IMR-90 (cell line): ENCODE results near the gene CORO1C. TPM values are rescaled to one million over a fixed set of nuclear protein-coding genes. Genes with fewer than 3 reads are reported as not detected.
A peak's percentile ranks its signal among the peaks of the same experiment; 100 is the strongest.

Source experiments
- ATAC-seq: fragments of 200-7000 bp; cut with Tn5 transposase; 2 replicates; pipeline ENCODE4 v1.9.1; 2020; ENCODE audit warnings: low read depth, mild to moderate bottlenecking, moderate library complexity
- BruUV-seq: library from RNA; stranded (reverse); fragments of 400-500 nt; replicated peaks from 2 replicates; lab custom pipeline; 2021; lab: Mats Ljungman, UMichigan
- CTCF ChIA-PET: fragments of 300-600 bp; formaldehyde crosslinking; extraction: SDS; loops from one replicate; lab custom pipeline; 2021; ENCODE audit warnings: antibody characterized with exemption; lab: Yijun Ruan, JAX
- POLR2A ChIA-PET: fragments of 300-600 bp; sonication (Branson Sonifier 250); formaldehyde crosslinking; loops from one replicate; lab custom pipeline; 2022; ENCODE audit warnings: antibody characterized with exemption; ENCODE audit not compliant: unreplicated experiment; lab: Charles Lee
- DNase-seq: peaks from one replicate; pipeline ENCODE4 v3.0.0; 2013
- H2AFZ ChIP-seq: replicated peaks from 2 replicates; pipeline ENCODE3; 2013; ENCODE audit warnings: low read length, mild to moderate bottlenecking; ENCODE audit not compliant: poor library complexity
- H2AK5ac ChIP-seq: 2 replicates; pipeline ENCODE4 v1.6.1; 2013; ENCODE audit warnings: low read depth, low read length, inconsistent platforms
- H2AK9ac ChIP-seq: replicated peaks from 2 replicates; pipeline ENCODE3; 2013; ENCODE audit warnings: mild to moderate bottlenecking, low read depth, low read length, moderate library complexity; ENCODE audit not compliant: poor library complexity
- H2BK120ac ChIP-seq: 2 replicates; pipeline ENCODE4 v1.6.1; 2013; ENCODE audit warnings: low read depth, low read length, inconsistent platforms
- H2BK15ac ChIP-seq: 3 replicates; pipeline ENCODE4 v1.6.1; 2013; ENCODE audit warnings: low read depth, low read length, inconsistent platforms
- H2BK20ac ChIP-seq: 2 replicates; pipeline ENCODE4 v1.6.1; 2013; ENCODE audit warnings: low read depth, mild to moderate bottlenecking, inconsistent platforms, low read length, moderate library complexity
- H2BK5ac ChIP-seq: 2 replicates; pipeline ENCODE4 v1.6.1; 2013; ENCODE audit warnings: mild to moderate bottlenecking, low read depth, low read length, inconsistent platforms; ENCODE audit not compliant: poor library complexity, severe bottlenecking
- H3K14ac ChIP-seq: replicated peaks from 2 replicates; pipeline ENCODE4 v1.6.1; 2013; ENCODE audit warnings: low read depth, low read length, inconsistent platforms
- H3K18ac ChIP-seq: 2 replicates; pipeline ENCODE4 v1.6.1; 2013; ENCODE audit warnings: low read depth, low read length, control low read depth
- H3K23ac ChIP-seq: 2 replicates; pipeline ENCODE4 v1.6.1; 2013; ENCODE audit warnings: low read depth, low read length, inconsistent platforms
- H3K27ac ChIP-seq: 2 replicates; pipeline ENCODE4 v1.5.1; 2013; ENCODE audit warnings: mild to moderate bottlenecking, control low read depth, low read length; ENCODE audit not compliant: insufficient read depth
- H3K27me3 ChIP-seq: 2 replicates; pipeline ENCODE4 v1.6.1; 2013; ENCODE audit warnings: low read length; ENCODE audit not compliant: control insufficient read depth, insufficient read depth
- H3K36me3 ChIP-seq: 2 replicates; pipeline ENCODE4 v1.6.1; 2013; ENCODE audit warnings: low read length, mixed read lengths; ENCODE audit not compliant: control insufficient read depth, insufficient read depth
- H3K4ac ChIP-seq: 2 replicates; pipeline ENCODE4 v1.6.1; 2013; ENCODE audit warnings: low read depth, low read length, inconsistent platforms
- H3K4me1 ChIP-seq: 2 replicates; pipeline ENCODE4 v1.6.1; 2013; ENCODE audit warnings: low read length, mixed read lengths; ENCODE audit not compliant: control insufficient read depth, insufficient read depth
- H3K4me2 ChIP-seq: 2 replicates; pipeline ENCODE4 v1.6.1; 2013; ENCODE audit warnings: low read depth, mild to moderate bottlenecking, control low read depth, low read length, moderate library complexity
- H3K4me3 ChIP-seq: 2 replicates; pipeline ENCODE4 v1.5.1; 2013; ENCODE audit warnings: low read depth, mild to moderate bottlenecking, control low read depth, low read length, moderate library complexity; ENCODE audit not compliant: insufficient read depth
- H3K56ac ChIP-seq: 2 replicates; pipeline ENCODE4 v1.6.1; 2013; ENCODE audit warnings: low read length, inconsistent platforms; ENCODE audit not compliant: insufficient read depth; ENCODE audit errors: extremely low read depth
- H3K79me1 ChIP-seq, 2 experiments: 2 replicates each; pipeline ENCODE4 v1.6.1; 2013; ENCODE audit warnings: low read length in 2 of 2, inconsistent platforms in 1 of 2, low read depth in 1 of 2
- H3K9ac ChIP-seq: 2 replicates; pipeline ENCODE4 v1.6.1; 2013; ENCODE audit warnings: low read depth, low read length, control low read depth
- H3K9me1 ChIP-seq: 2 replicates; pipeline ENCODE4 v1.6.1; 2013; ENCODE audit warnings: low read length, inconsistent platforms; ENCODE audit not compliant: insufficient read depth
- H3K9me3 ChIP-seq: 2 replicates; pipeline ENCODE4 v1.6.1; 2013; ENCODE audit warnings: low read length; ENCODE audit not compliant: control insufficient read depth, insufficient read depth
- H4K20me1 ChIP-seq: 2 replicates; pipeline ENCODE4 v1.6.1; 2013; ENCODE audit warnings: low read length, inconsistent platforms; ENCODE audit not compliant: insufficient read depth
- H4K5ac ChIP-seq: 2 replicates; pipeline ENCODE4 v1.6.1; 2013; ENCODE audit warnings: mild to moderate bottlenecking, low read depth, low read length, control low read depth
- H4K8ac ChIP-seq, 2 experiments: 2 replicates each; pipeline ENCODE4 v1.6.1; 2013; ENCODE audit warnings: low read depth in 2 of 2, low read length in 2 of 2, control low read depth in 1 of 2, inconsistent platforms in 1 of 2
- H4K91ac ChIP-seq: 2 replicates; pipeline ENCODE4 v1.6.1; 2013; ENCODE audit warnings: low read depth, low read length, inconsistent platforms; ENCODE audit not compliant: insufficient read depth
- MAZ ChIP-seq: IDR thresholded peaks from 2 replicates; pipeline ENCODE4 v1.6.1; 2012; ENCODE audit warnings: low read depth, mild to moderate bottlenecking, low read length, improper control_type of control experiment, moderate library complexity, borderline replicate concordance
- MXI1 ChIP-seq: IDR thresholded peaks from 2 replicates; pipeline ENCODE4 v1.6.1; 2012; ENCODE audit warnings: low read depth, mild to moderate bottlenecking, low read length, moderate library complexity, borderline replicate concordance
- NFE2L2 ChIP-seq: fragments of 150-350 bp; IDR thresholded peaks from 2 replicates; pipeline ENCODE4 v1.6.1; 2016; ENCODE audit warnings: low read depth, mild to moderate bottlenecking, low read length
- POLR2A ChIP-seq: IDR thresholded peaks from 2 replicates; pipeline ENCODE4 v1.6.1; 2012; ENCODE audit warnings: mild to moderate bottlenecking, low read depth, low read length
- SMC3 ChIP-seq: fragments of 150-350 bp; IDR thresholded peaks from 2 replicates; pipeline ENCODE4 v1.6.1; 2016; ENCODE audit warnings: low read depth, mild to moderate bottlenecking, antibody characterized with exemption, low read length, moderate library complexity
- USF2 ChIP-seq: fragments of 150-350 bp; IDR thresholded peaks from 2 replicates; pipeline ENCODE4 v1.6.1; 2017; ENCODE audit warnings: mild to moderate bottlenecking, antibody characterized with exemption, low read length, low read depth
- whole genome bisulfite sequencing, 2 experiments: methylation state at CpG; one replicate each; pipeline versions ENCODE4 v1.1.5 to v1.1.7; 2013; ENCODE audit warnings: missing lambda C conversion rate in 2 of 2; ENCODE audit not compliant: insufficient read length in 1 of 2; ENCODE audit errors: extremely low coverage in 2 of 2; 5-methylcytosine and 5-hydroxymethylcytosine counted together
- dilution Hi-C: fragments of 300-500 bp; cut with HindIII; formaldehyde crosslinking; loops from one replicate; pipeline ENCODE4 v1.14.3; 2018; ENCODE audit warnings: low sequenced_read_pairs; ENCODE audit not compliant: unreplicated experiment
- in situ Hi-C: fragments of 300-500 bp; cut with MboI; formaldehyde crosslinking; loops from 3 replicates; pipeline ENCODE4 v1.14.3; 2019; ENCODE audit warnings: low sequenced_read_pairs, inconsistent platforms, mixed read lengths
- intact Hi-C: fragments of 100-400 bp; cut with micrococcal nuclease; formaldehyde crosslinking; loops from 2 replicates; pipeline ENCODE4 v1.10.0; 2022
- polyA plus RNA-seq, 3 experiments: library from polyadenylated mRNA; depleted of rRNA; stranded (reverse); fragments of >200 nt; gene quantifications; 2 replicates each; pipeline ENCODE4 v1.2.3, GENCODE V29; 2012; ENCODE audit warnings: low replicate concordance in 1 of 3
- total RNA-seq: library from RNA; depleted of rRNA; stranded (reverse); fragments of >200 nt; gene quantifications from 2 replicates; pipeline ENCODE4 v1.2.3, GENCODE V29; 2012

The CORO1C gene
- total and polyA plus RNA-seq, 2 of the 4 experiments (the other 2 are of a cell fraction), result 675 to 1,100 TPM

- H2AK5ac ChIP-seq, result no peak overlapping the region
- H4K20me1 ChIP-seq, result peaks cover 82% of the 10 kb centered on the region
- peaks cover 0 to 37% of the 10 kb centered on the region in 2 experiments; a peak in 2 of 4 replicates for H3K79me1 ChIP-seq
- in situ Hi-C loops, result no loop called here
- no peak overlapping the region for H2BK15ac ChIP-seq
- H3K4me3 ChIP-seq, result no peak overlapping the region
- no peak overlapping the region for H3K4ac ChIP-seq
- intact Hi-C loops, result no loop called here
- CTCF ChIA-PET, result no interaction called here
- H3K9me3 ChIP-seq, result no peaks in the 10 kb centered on the region
- peaks cover 13% of the 10 kb centered on the region for H3K4me1 ChIP-seq
- H3K18ac ChIP-seq, result no peak overlapping the region
- peak overlapping the region; percentile 12; the same call in 1 of the 2 replicates for H4K5ac ChIP-seq
- POLR2A ChIA-PET, result no interaction called here
- no peak overlapping the region for H3K14ac ChIP-seq
- no peak overlapping the region for H3K56ac ChIP-seq
- H2AFZ ChIP-seq, result no peak overlapping the region
- no peak overlapping the region; the same call in 1 of the 2 replicates for H3K23ac ChIP-seq
- peaks cover 17% of the 10 kb centered on the region for H3K36me3 ChIP-seq
- peak overlapping the region; percentile 24 for H2BK5ac ChIP-seq
- dilution Hi-C loops, result no loop called here
- no peak overlapping the region for H2BK20ac ChIP-seq
- H3K9me1 ChIP-seq, result peaks cover 12% of the 10 kb centered on the region
- no peaks in the 10 kb centered on the region for H3K27me3 ChIP-seq
- H3K4me2 ChIP-seq, result no peak overlapping the region; the same call in 1 of the 2 replicates
- no peak overlapping the region for H2AK9ac ChIP-seq
- H3K27ac ChIP-seq, result no peak overlapping the region; the same call in 1 of the 2 replicates
- H3K9ac ChIP-seq, result no peak overlapping the region
- no peak for TF ChIP-seq MAZ
- no peak for TF ChIP-seq NFE2L2
- TF ChIP-seq SMC3, result no peak
- no peak for TF ChIP-seq MXI1
- no peak for TF ChIP-seq USF2
- TF ChIP-seq POLR2A, result no peak
- ATAC-seq, result no peak
- WGBS, 2 experiments, result no CpG with 5 or more reads among the region's 1 CpG
- H4K8ac ChIP-seq, result no peak overlapping the region
- no TSS peak for BruUV-seq
- H4K91ac ChIP-seq, result no peak overlapping the region
- no peak overlapping the region for H2BK120ac ChIP-seq
- no peak for DNase-seq
These were observed 50.0 kb downstream of the CORO1C start for GRCh38 chr12:108681317-108681716.
